Nephron progenitor cell (in vitro differentiated cells): Measurements from ENCODE around the gene DCDC1.

Experiments used
- DNase-seq: peaks from one replicate; pipeline ENCODE4 v3.0.0; 2021
- H3K27ac Mint-ChIP-seq: 2 replicates; pipeline ENCODE4 v1.8.0; 2021; ENCODE audit warnings: mild to moderate bottlenecking, moderate library complexity, mixed read lengths
- H3K27me3 Mint-ChIP-seq: 2 replicates; pipeline ENCODE4 v1.8.0; 2021; ENCODE audit warnings: mild to moderate bottlenecking, low read depth, mixed read lengths; ENCODE audit not compliant: poor library complexity
- H3K36me3 Mint-ChIP-seq: 2 replicates; pipeline ENCODE4 v1.8.0; 2021; ENCODE audit warnings: low read depth, mixed read lengths
- H3K4me1 Mint-ChIP-seq: 2 replicates; pipeline ENCODE4 v1.8.0; 2021; ENCODE audit warnings: mixed read lengths
- H3K4me3 Mint-ChIP-seq: 2 replicates; pipeline ENCODE4 v1.8.0; 2021; ENCODE audit warnings: mild to moderate bottlenecking, moderate library complexity, mixed read lengths
- H3K9me3 Mint-ChIP-seq: 2 replicates; pipeline ENCODE4 v1.8.0; 2021; ENCODE audit warnings: mild to moderate bottlenecking, moderate library complexity, mixed read lengths
- TF ChIP-seq, protein P1 (sequence below): fragments of 200-600 bp; sonication (generic); IDR thresholded peaks from 2 replicates; pipeline ENCODE4 v1.5.0; 2021; ENCODE audit warnings: antibody characterized with exemption

Gene DCDC1

DNA sequence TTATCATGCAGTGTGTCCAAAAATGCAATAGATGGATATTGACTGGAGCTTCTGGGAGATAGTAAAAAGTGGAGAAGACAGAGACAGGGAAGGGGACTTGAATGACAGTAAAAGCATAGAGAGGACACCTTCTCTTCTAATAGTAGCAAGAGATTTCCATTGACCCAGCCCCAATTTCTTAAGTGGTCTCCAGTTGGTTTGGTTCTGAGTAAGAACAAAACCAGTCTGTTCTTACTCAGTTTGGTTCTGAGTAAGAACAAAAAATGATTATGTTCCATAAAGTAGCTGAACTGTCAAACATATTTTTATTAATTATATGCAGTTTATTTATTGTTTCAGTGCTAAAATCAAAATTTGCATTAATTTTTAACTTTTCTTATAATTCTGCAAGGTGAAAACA lies 466.6 kb downstream of the DCDC1 start:
- no peaks in the 10 kb centered on the region for H3K27me3 Mint-ChIP-seq
- no peak overlapping the region for H3K4me3 Mint-ChIP-seq
- H3K4me1 Mint-ChIP-seq: no peaks in the 10 kb centered on the region
- H3K9me3 Mint-ChIP-seq: no peaks in the 10 kb centered on the region
- TF ChIP-seq, protein P1, sequence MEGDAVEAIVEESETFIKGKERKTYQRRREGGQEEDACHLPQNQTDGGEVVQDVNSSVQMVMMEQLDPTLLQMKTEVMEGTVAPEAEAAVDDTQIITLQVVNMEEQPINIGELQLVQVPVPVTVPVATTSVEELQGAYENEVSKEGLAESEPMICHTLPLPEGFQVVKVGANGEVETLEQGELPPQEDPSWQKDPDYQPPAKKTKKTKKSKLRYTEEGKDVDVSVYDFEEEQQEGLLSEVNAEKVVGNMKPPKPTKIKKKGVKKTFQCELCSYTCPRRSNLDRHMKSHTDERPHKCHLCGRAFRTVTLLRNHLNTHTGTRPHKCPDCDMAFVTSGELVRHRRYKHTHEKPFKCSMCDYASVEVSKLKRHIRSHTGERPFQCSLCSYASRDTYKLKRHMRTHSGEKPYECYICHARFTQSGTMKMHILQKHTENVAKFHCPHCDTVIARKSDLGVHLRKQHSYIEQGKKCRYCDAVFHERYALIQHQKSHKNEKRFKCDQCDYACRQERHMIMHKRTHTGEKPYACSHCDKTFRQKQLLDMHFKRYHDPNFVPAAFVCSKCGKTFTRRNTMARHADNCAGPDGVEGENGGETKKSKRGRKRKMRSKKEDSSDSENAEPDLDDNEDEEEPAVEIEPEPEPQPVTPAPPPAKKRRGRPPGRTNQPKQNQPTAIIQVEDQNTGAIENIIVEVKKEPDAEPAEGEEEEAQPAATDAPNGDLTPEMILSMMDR: no peak
- no peak overlapping the region for H3K27ac Mint-ChIP-seq
- no peaks in the 10 kb centered on the region for H3K36me3 Mint-ChIP-seq
- DNase-seq: no peak

DNA sequence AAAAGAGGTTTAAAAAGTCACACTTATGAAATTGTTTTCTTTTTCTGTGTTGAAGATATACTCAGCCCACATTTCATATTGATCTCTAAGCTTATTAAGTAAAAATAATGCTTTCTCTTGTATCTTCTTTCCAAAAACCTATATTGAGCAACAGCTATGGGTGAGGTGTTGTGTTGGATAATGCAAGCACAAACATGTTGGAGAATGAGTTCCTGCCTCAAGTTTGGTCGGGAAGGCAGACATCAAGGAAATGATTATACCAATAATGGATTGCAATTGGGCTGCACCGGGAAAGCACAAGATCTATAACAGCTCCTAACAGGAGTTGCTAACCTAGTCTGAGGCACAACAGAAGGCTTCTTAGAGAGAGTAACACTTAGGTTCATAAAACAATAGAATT lies 474.5 kb downstream of the DCDC1 start:
- no peak overlapping the region for H3K4me3 Mint-ChIP-seq
- no peak overlapping the region for H3K27ac Mint-ChIP-seq
- H3K4me1 Mint-ChIP-seq: no peaks in the 10 kb centered on the region
- DNase-seq: no peak
- peaks cover 5% of the 10 kb centered on the region for H3K9me3 Mint-ChIP-seq
- no peaks in the 10 kb centered on the region for H3K36me3 Mint-ChIP-seq
- TF ChIP-seq, protein P1: no peak
- peaks cover 7% of the 10 kb centered on the region for H3K27me3 Mint-ChIP-seq

GRCh38 chr11:30893318-30893717 lies 476.2 kb downstream of the DCDC1 start:
- TF ChIP-seq, protein P1: no peak
- peaks cover 10% of the 10 kb centered on the region for H3K4me1 Mint-ChIP-seq
- peaks cover 5% of the 10 kb centered on the region for H3K9me3 Mint-ChIP-seq
- no peak overlapping the region for H3K4me3 Mint-ChIP-seq
- H3K27me3 Mint-ChIP-seq: peaks cover 7% of the 10 kb centered on the region
- no peaks in the 10 kb centered on the region for H3K36me3 Mint-ChIP-seq
- no peak overlapping the region for H3K27ac Mint-ChIP-seq
- DNase-seq: no peak

DNA sequence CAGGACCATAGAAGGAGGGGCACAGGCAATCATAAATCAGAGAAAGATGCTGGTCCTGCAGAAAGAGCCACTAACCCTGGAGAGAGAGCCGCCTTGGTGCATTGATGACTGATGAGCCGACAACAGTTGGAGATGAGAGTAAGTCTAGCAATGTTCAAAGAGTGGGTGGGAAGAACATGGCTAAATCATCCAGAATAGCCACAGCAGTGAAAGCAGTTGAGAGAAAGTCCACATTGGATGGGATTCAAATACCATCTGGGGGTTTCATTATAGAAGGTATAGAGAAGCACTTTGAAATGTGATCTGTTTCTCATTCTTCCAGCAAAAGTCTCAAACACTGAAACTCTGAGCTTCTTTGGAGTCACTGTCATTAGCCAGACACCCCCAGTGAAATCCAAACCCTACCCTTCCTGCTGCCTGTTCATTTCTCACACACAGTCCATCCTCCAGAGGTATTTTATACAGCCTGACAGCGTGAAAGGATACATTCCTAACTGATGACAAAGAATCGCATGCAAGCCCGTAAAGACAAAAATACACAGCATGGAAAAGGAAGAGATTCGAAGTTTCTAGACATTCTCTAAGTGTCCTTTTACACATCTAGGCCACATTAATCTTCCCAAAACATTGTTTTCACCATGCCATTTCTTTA lies 480.3 kb downstream of the DCDC1 start:
- Mint-ChIP-seq H3K9me3 (peaks cover 5% of the 10 kb centered on the region), H3K27me3 (peaks cover 8% of the 10 kb centered on the region), H3K4me1 (peaks cover 10% of the 10 kb centered on the region), H3K4me3 (no peak overlapping the region), H3K27ac (no peak overlapping the region), H3K36me3 (no peaks in the 10 kb centered on the region)
- no peak for DNase-seq
- TF ChIP-seq, protein P1: no peak

- no peak for DNase-seq
- Mint-ChIP-seq H3K27me3 (no peaks in the 10 kb centered on the region), H3K4me1 (no peaks in the 10 kb centered on the region), H3K9me3 (no peaks in the 10 kb centered on the region), H3K4me3 (no peak overlapping the region), H3K27ac (no peak overlapping the region), H3K36me3 (no peaks in the 10 kb centered on the region)
- TF ChIP-seq, protein P1: no peak
Observed at GRCh38 chr11:30879322-30880005, 490.1 kb downstream of the DCDC1 start.

GRCh38 chr11:30878400-30878799 lies 491.1 kb downstream of the DCDC1 start:
- Mint-ChIP-seq H3K36me3 (no peaks in the 10 kb centered on the region), H3K9me3 (no peaks in the 10 kb centered on the region), H3K4me3 (no peak overlapping the region), H3K27me3 (no peaks in the 10 kb centered on the region), H3K4me1 (no peaks in the 10 kb centered on the region), H3K27ac (no peak overlapping the region)
- TF ChIP-seq, protein P1: no peak
- DNase-seq: no peak
